HG03108 (cell line): ENCODE measurements around the gene CDK5RAP3.
"Not testable (repeated sequence)": the region's sequence is repeated elsewhere in the genome, so short reads cannot be mapped to it uniquely, and the experiment has no call there.

Experiments
- ATAC-seq: cut with Tn5 transposase; IDR thresholded peaks from one replicate; pipeline ENCODE4 v1.9.1; 2021; ENCODE audit warnings: moderate library complexity; ENCODE audit not compliant: unreplicated experiment

CDK5RAP3 gene

GRCh38 chr17:47996201-47996600 is 25.3 kb downstream of the CDK5RAP3 start:
- no peak for ATAC-seq

- ATAC-seq = no peak
Measured at GRCh38 chr17:47997586-47997985, 26.7 kb downstream of the CDK5RAP3 start.

GRCh38 chr17:47998044-47998443 is 27.1 kb downstream of the CDK5RAP3 start:
- no peak for ATAC-seq

- no peak for ATAC-seq
Measured at GRCh38 chr17:47999582-47999981, 28.7 kb downstream of the CDK5RAP3 start.

- ATAC-seq = no peak
Measured at GRCh38 chr17:48001197-48001596, 30.3 kb downstream of the CDK5RAP3 start.

- ATAC-seq = not testable (repeated sequence)
Measured at GRCh38 chr17:48001657-48002056, 30.7 kb downstream of the CDK5RAP3 start.

- ATAC-seq = no peak
Measured at GRCh38 chr17:48002266-48002915, 31.5 kb downstream of the CDK5RAP3 start.

GRCh38 chr17:48002916-48003416 is 32.1 kb downstream of the CDK5RAP3 start:
- no peak for ATAC-seq

GRCh38 chr17:48003417-48004151 is 32.7 kb downstream of the CDK5RAP3 start:
- no peak for ATAC-seq

GRCh38 chr17:48004983-48005382 is 34.1 kb downstream of the CDK5RAP3 start:
- no peak for ATAC-seq

- no peak for ATAC-seq
Measured at GRCh38 chr17:48006936-48007709, 36.2 kb downstream of the CDK5RAP3 start.

GRCh38 chr17:48010193-48010592 is 39.3 kb downstream of the CDK5RAP3 start:
- no peak for ATAC-seq

- no peak for ATAC-seq
Measured at GRCh38 chr17:48011405-48012150, 40.7 kb downstream of the CDK5RAP3 start.

GRCh38 chr17:48012151-48012520 is 41.2 kb downstream of the CDK5RAP3 start:
- no peak for ATAC-seq

- ATAC-seq = no peak
Measured at GRCh38 chr17:48012654-48013053, 41.7 kb downstream of the CDK5RAP3 start.

- no peak for ATAC-seq
Measured at GRCh38 chr17:48013876-48014594, 43.1 kb downstream of the CDK5RAP3 start.

- no peak for ATAC-seq
Measured at GRCh38 chr17:48014595-48015111, 43.7 kb downstream of the CDK5RAP3 start.

- no peak for ATAC-seq
Measured at GRCh38 chr17:48016112-48016511, 45.2 kb downstream of the CDK5RAP3 start.

GRCh38 chr17:48017817-48018158 is 46.9 kb downstream of the CDK5RAP3 start:
- not testable (repeated sequence) for ATAC-seq

- no peak for ATAC-seq
Measured at GRCh38 chr17:48021934-48022333, 51.0 kb downstream of the CDK5RAP3 start.
